Glomerular visceral epithelial cell (primary cell): Measurements from ENCODE around the gene CHRNA4.
A peak's percentile ranks its signal among the peaks of the same experiment; 100 is the strongest.
"Not testable (repeated sequence)": the region's sequence is repeated elsewhere in the genome, so short reads cannot be mapped to it uniquely, and the experiment has no call there.

Experiments used
- DNase-seq: peaks from one replicate; pipeline ENCODE4 v3.0.0-alpha.2; 2016; ENCODE audit errors: extremely low spot score

The CHRNA4 gene

GRCh38 chr20:63397946-63398450 lies 36.8 kb upstream of the CHRNA4 start:
- DNase-seq, result no peak

- DNase-seq, result no peak
Measured at GRCh38 chr20:63397155-63397843, 36.1 kb upstream of the CHRNA4 start.

- DNase-seq, result no peak
Measured at GRCh38 chr20:63396300-63396699, 35.2 kb upstream of the CHRNA4 start.

GRCh38 chr20:63395723-63396122 lies 34.6 kb upstream of the CHRNA4 start:
- DNase-seq, result no peak

- DNase-seq, result no peak
Measured at GRCh38 chr20:63394920-63395455, 33.8 kb upstream of the CHRNA4 start.

- peak; percentile 16 for DNase-seq
Measured at GRCh38 chr20:63394069-63394919, 33.1 kb upstream of the CHRNA4 start.

- DNase-seq, result no peak
Measured at GRCh38 chr20:63393566-63393965, 32.4 kb upstream of the CHRNA4 start.

GRCh38 chr20:63392465-63393365 lies 31.6 kb upstream of the CHRNA4 start:
- no peak for DNase-seq

- no peak for DNase-seq
Measured at GRCh38 chr20:63387917-63388316, 26.8 kb upstream of the CHRNA4 start.

GRCh38 chr20:63387393-63387792 lies 26.2 kb upstream of the CHRNA4 start:
- DNase-seq, result no peak

- no peak for DNase-seq
Measured at GRCh38 chr20:63386491-63386890, 25.3 kb upstream of the CHRNA4 start.

GRCh38 chr20:63385819-63386218 lies 24.7 kb upstream of the CHRNA4 start:
- DNase-seq, result no peak

GRCh38 chr20:63384336-63384735 lies 23.2 kb upstream of the CHRNA4 start:
- no peak for DNase-seq

GRCh38 chr20:63383556-63383955 lies 22.4 kb upstream of the CHRNA4 start:
- DNase-seq, result no peak

GRCh38 chr20:63382551-63383300 lies 21.6 kb upstream of the CHRNA4 start:
- no peak for DNase-seq

- DNase-seq, result no peak
Measured at GRCh38 chr20:63381781-63382431, 20.8 kb upstream of the CHRNA4 start.

GRCh38 chr20:63380346-63380870 lies 19.3 kb upstream of the CHRNA4 start:
- DNase-seq, result no peak

GRCh38 chr20:63379872-63380271 lies 18.7 kb upstream of the CHRNA4 start:
- not testable (repeated sequence) for DNase-seq

GRCh38 chr20:63379296-63379695 lies 18.1 kb upstream of the CHRNA4 start:
- no peak for DNase-seq

GRCh38 chr20:63378626-63379025 lies 17.5 kb upstream of the CHRNA4 start:
- DNase-seq, result no peak
